ENCODE results near the gene ATP10A.
A peak's percentile ranks its signal among the peaks of the same experiment; 100 is the strongest.

Gene ATP10A

DNA sequence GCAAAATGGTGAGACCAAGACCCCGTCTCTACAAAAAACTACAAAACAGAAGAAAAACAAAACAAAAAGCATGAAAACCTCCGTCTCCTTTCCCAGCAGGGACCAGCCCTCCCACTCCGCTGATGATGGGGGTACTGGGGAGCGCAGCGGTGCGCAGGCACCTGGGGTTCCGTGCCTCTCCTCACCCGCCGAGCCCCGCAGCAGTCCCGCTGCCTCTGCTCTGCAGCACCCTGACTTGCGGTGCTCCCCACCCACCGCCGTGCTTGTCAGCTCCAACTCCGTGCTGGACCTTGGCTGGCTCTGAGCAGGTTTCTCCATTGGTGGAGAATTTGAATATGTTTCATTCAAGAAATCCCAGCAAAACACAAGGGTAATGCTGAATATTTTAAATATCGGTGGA lies 46.7 kb upstream of the ATP10A start:
- Histone ChIP-seq H3K18ac (ENCODE audit: low read length) (peak overlapping the region; percentile 71), H3K4me1 (ENCODE audit: control insufficient read depth in 2 of 2, insufficient read depth in 1 of 2, low read depth in 1 of 2, low read length in 2 of 2) (no peaks in the 10 kb centered on the region), H4K91ac (ENCODE audit: low read depth, low read length, poor library complexity) (no peak overlapping the region), H3K9ac (ENCODE audit: low read depth, low read length, poor library complexity) (no peak overlapping the region), H3K36me3 (replicated peaks in 1 of 2; ENCODE audit: control insufficient read depth in 2 of 2, insufficient read depth in 2 of 2, low read length in 2 of 2) (no peaks in the 10 kb centered on the region), H4K8ac (ENCODE audit: low read depth, low read length) (no peak overlapping the region), H3K79me1 (ENCODE audit: low read depth, low read length) (no peaks in the 10 kb centered on the region), H2AFZ (ENCODE audit: low read length) (no peak overlapping the region), H2BK15ac (ENCODE audit: low read length) (no peak overlapping the region), H3K14ac (ENCODE audit: low read length) (peak overlapping the region; percentile 56), H3K4me3 (ENCODE audit: low read length in 2 of 2) (no peak overlapping the region), H2BK5ac (ENCODE audit: low read length) (no peak overlapping the region), H2BK120ac (ENCODE audit: low read depth, low read length) (no peak overlapping the region), H3K23ac (ENCODE audit: low read depth, low read length, poor library complexity) (no peak overlapping the region), H3K27me3 (ENCODE audit: control insufficient read depth in 3 of 3, insufficient read depth in 3 of 3, low read depth in 1 of 3, low read length in 3 of 3) (peaks cover 0 to 3% (median 0%) of the 10 kb centered on the region in 3 experiments), H3K4me2 (ENCODE audit: insufficient read depth, low read length, poor library complexity, severe bottlenecking) (no peak overlapping the region), H2AK5ac (ENCODE audit: low read depth, low read length) (peak overlapping the region; percentile 43), H3K27ac (replicated peaks; ENCODE audit: low read length) (no peak overlapping the region), H3K9me3 (replicated peaks in 1 of 2; ENCODE audit: control insufficient read depth in 2 of 2, insufficient read depth in 1 of 2, low read depth in 1 of 2, low read length in 2 of 2) (no peaks in the 10 kb centered on the region), H3K4ac (ENCODE audit: low read length) (no peak overlapping the region), H2BK12ac (ENCODE audit: low read length) (peak overlapping the region; percentile 22)
- WGBS, 2 donors (ENCODE audit: extremely low coverage in 2 of 2, insufficient read length in 2 of 2, insufficient replicate concordance in 1 of 2): no CpG with 5 or more reads among the region's 16 CpGs
- no peak for DNase-seq (ENCODE audit: low spot score)

DNA sequence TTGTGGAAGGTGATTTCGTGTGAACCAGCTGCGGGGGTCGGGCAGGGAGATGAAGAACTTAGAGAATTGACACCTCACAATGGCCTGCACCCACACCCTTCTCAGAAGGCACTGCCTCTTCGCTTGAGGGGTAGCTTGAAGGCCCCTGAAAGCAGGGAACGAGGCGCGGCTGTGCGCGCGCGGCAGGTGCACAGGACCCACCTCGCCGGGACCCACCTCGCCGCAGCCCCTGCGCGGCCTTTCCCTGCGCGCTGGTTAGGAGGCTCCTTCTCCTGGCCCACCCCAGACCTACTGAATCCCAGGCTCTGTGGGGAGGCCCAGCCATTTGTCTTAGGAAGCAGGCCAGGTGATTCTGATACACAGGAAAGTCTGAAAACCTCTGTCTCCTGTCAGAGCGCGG lies 46.2 kb upstream of the ATP10A start:
- WGBS, 2 donors (ENCODE audit: extremely low coverage in 2 of 2, insufficient read length in 2 of 2, insufficient replicate concordance in 1 of 2): no CpG with 5 or more reads among the region's 21 CpGs
- no peaks in the 10 kb centered on the region for H3K9me3 ChIP-seq (replicated peaks in 1 of 2; ENCODE audit: control insufficient read depth in 2 of 2, insufficient read depth in 1 of 2, low read depth in 1 of 2, low read length in 2 of 2)

DNA sequence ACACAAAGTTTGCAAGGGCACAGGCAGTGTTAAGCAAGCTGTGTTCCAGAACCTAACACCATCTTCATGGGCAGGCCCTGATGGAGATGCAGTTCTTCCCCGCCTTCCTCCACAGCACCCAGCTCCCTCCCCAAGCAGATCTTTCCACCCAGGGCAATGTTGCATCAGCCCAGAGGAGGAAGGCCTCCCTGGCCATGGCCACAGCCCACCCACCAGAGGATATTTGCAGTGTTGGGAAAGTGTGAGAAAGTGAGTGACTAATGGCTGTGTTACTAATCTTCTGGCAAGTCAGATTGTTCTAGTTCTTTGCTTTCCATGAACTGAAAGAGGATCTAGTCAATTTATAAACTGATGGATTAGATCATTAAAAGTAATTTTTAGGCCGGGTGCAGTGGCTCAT lies 42.0 kb upstream of the ATP10A start:
- DNase-seq (ENCODE audit: low spot score): no peak
- Histone ChIP-seq H3K14ac (ENCODE audit: low read length) (no peak overlapping the region), H3K9me3 (replicated peaks in 1 of 2; ENCODE audit: control insufficient read depth in 2 of 2, insufficient read depth in 1 of 2, low read depth in 1 of 2, low read length in 2 of 2) (no peaks in the 10 kb centered on the region), H3K4me1 (ENCODE audit: control insufficient read depth in 2 of 2, insufficient read depth in 1 of 2, low read depth in 1 of 2, low read length in 2 of 2) (no peaks in the 10 kb centered on the region), H2AFZ (ENCODE audit: low read length) (no peak overlapping the region), H2BK120ac (ENCODE audit: low read depth, low read length) (no peak overlapping the region), H3K27me3 (ENCODE audit: control insufficient read depth in 3 of 3, insufficient read depth in 3 of 3, low read depth in 1 of 3, low read length in 3 of 3) (no peaks in the 10 kb centered on the region), H4K91ac (ENCODE audit: low read depth, low read length, poor library complexity) (no peak overlapping the region), H3K4ac (ENCODE audit: low read length) (no peak overlapping the region), H3K23ac (ENCODE audit: low read depth, low read length, poor library complexity) (no peak overlapping the region), H3K4me2 (ENCODE audit: insufficient read depth, low read length, poor library complexity, severe bottlenecking) (no peak overlapping the region), H4K8ac (ENCODE audit: low read depth, low read length) (no peak overlapping the region), H3K36me3 (replicated peaks in 1 of 2; ENCODE audit: control insufficient read depth in 2 of 2, insufficient read depth in 2 of 2, low read length in 2 of 2) (no peaks in the 10 kb centered on the region), H3K27ac (replicated peaks; ENCODE audit: low read length) (no peak overlapping the region), H2BK15ac (ENCODE audit: low read length) (no peak overlapping the region), H2BK5ac (ENCODE audit: low read length) (no peak overlapping the region), H2AK5ac (ENCODE audit: low read depth, low read length) (no peak overlapping the region), H3K9ac (ENCODE audit: low read depth, low read length, poor library complexity) (no peak overlapping the region), H2BK12ac (ENCODE audit: low read length) (no peak overlapping the region), H3K18ac (ENCODE audit: low read length) (peak overlapping the region; percentile 61), H3K79me1 (ENCODE audit: low read depth, low read length) (no peaks in the 10 kb centered on the region), H3K4me3 (ENCODE audit: low read length in 2 of 2) (peak overlapping the region in 1 of 2 donors; percentile 27)
- whole genome bisulfite sequencing, 2 donors (ENCODE audit: extremely low coverage in 2 of 2, insufficient read length in 2 of 2, insufficient replicate concordance in 1 of 2): no CpG with 5 or more reads among the region's 2 CpGs

More for the DNA sequence above, 46.2 kb upstream of the ATP10A start:
- Histone ChIP-seq H4K8ac (ENCODE audit: low read depth, low read length) (no peak overlapping the region), H3K4me1 (ENCODE audit: control insufficient read depth in 2 of 2, insufficient read depth in 1 of 2, low read depth in 1 of 2, low read length in 2 of 2) (no peaks in the 10 kb centered on the region), H3K9ac (ENCODE audit: low read depth, low read length, poor library complexity) (no peak overlapping the region), H4K91ac (ENCODE audit: low read depth, low read length, poor library complexity) (no peak overlapping the region), H3K23ac (ENCODE audit: low read depth, low read length, poor library complexity) (no peak overlapping the region), H3K4ac (ENCODE audit: low read length) (peak overlapping the region; percentile 30), H3K36me3 (replicated peaks in 1 of 2; ENCODE audit: control insufficient read depth in 2 of 2, insufficient read depth in 2 of 2, low read length in 2 of 2) (no peaks in the 10 kb centered on the region), H3K14ac (ENCODE audit: low read length) (no peak overlapping the region), H2BK120ac (ENCODE audit: low read depth, low read length) (no peak overlapping the region), H3K27me3 (ENCODE audit: control insufficient read depth in 3 of 3, insufficient read depth in 3 of 3, low read depth in 1 of 3, low read length in 3 of 3) (peaks cover 0 to 3% (median 0%) of the 10 kb centered on the region in 3 experiments), H3K27ac (replicated peaks; ENCODE audit: low read length) (no peak overlapping the region), H2AK5ac (ENCODE audit: low read depth, low read length) (no peak overlapping the region), H2BK12ac (ENCODE audit: low read length) (no peak overlapping the region), H3K79me1 (ENCODE audit: low read depth, low read length) (no peaks in the 10 kb centered on the region), H2BK5ac (ENCODE audit: low read length) (no peak overlapping the region), H2BK15ac (ENCODE audit: low read length) (no peak overlapping the region), H3K4me2 (ENCODE audit: insufficient read depth, low read length, poor library complexity, severe bottlenecking) (no peak overlapping the region), H3K4me3 (ENCODE audit: low read length in 2 of 2) (no peak overlapping the region), H2AFZ (ENCODE audit: low read length) (no peak overlapping the region), H3K18ac (ENCODE audit: low read length) (no peak overlapping the region)
- DNase-seq (ENCODE audit: low spot score): no peak

GRCh38 chr15:25903024-25903581 lies 40.0 kb upstream of the ATP10A start:
- Histone ChIP-seq H2BK12ac (ENCODE audit: low read length) (no peak overlapping the region), H3K4me1 (ENCODE audit: control insufficient read depth in 2 of 2, insufficient read depth in 1 of 2, low read depth in 1 of 2, low read length in 2 of 2) (no peaks in the 10 kb centered on the region)

More at GRCh38 chr15:25903024-25903581, 40.0 kb upstream of the ATP10A start:
- Histone ChIP-seq H2BK15ac (ENCODE audit: low read length) (no peak overlapping the region), H3K23ac (ENCODE audit: low read depth, low read length, poor library complexity) (peak overlapping the region; percentile 26), H3K4ac (ENCODE audit: low read length) (no peak overlapping the region), H4K8ac (ENCODE audit: low read depth, low read length) (no peak overlapping the region), H3K18ac (ENCODE audit: low read length) (no peak overlapping the region), H3K27me3 (ENCODE audit: control insufficient read depth in 3 of 3, insufficient read depth in 3 of 3, low read depth in 1 of 3, low read length in 3 of 3) (no peaks in the 10 kb centered on the region), H4K91ac (ENCODE audit: low read depth, low read length, poor library complexity) (no peak overlapping the region), H2BK5ac (ENCODE audit: low read length) (no peak overlapping the region), H2BK120ac (ENCODE audit: low read depth, low read length) (no peak overlapping the region), H3K9ac (ENCODE audit: low read depth, low read length, poor library complexity) (no peak overlapping the region), H3K9me3 (replicated peaks in 1 of 2; ENCODE audit: control insufficient read depth in 2 of 2, insufficient read depth in 1 of 2, low read depth in 1 of 2, low read length in 2 of 2) (no peaks in the 10 kb centered on the region), H3K27ac (replicated peaks; ENCODE audit: low read length) (no peak overlapping the region), H3K14ac (ENCODE audit: low read length) (peak overlapping the region; percentile 42), H3K4me2 (ENCODE audit: insufficient read depth, low read length, poor library complexity, severe bottlenecking) (no peak overlapping the region), H3K4me3 (ENCODE audit: low read length in 2 of 2) (no peak overlapping the region), H3K79me1 (ENCODE audit: low read depth, low read length) (no peaks in the 10 kb centered on the region), H2AFZ (ENCODE audit: low read length) (peak overlapping the region; percentile 22), H3K36me3 (replicated peaks in 1 of 2; ENCODE audit: control insufficient read depth in 2 of 2, insufficient read depth in 2 of 2, low read length in 2 of 2) (no peaks in the 10 kb centered on the region), H2AK5ac (ENCODE audit: low read depth, low read length) (no peak overlapping the region)
- no CpG with 5 or more reads among the region's 10 CpGs for WGBS, 2 donors (ENCODE audit: extremely low coverage in 2 of 2, insufficient read length in 2 of 2, insufficient replicate concordance in 1 of 2)
- no peak for DNase-seq (ENCODE audit: low spot score)
